Mesothelial cell of epicardium (in vitro differentiated cells): ENCODE results near the gene BRSK2. TPM values are rescaled to one million over a fixed set of nuclear protein-coding genes. Genes with fewer than 3 reads are reported as not detected.

Source experiments
- DNase-seq, 2 experiments: peaks; one replicate each; pipeline ENCODE4 v3.0.0; 2021; ENCODE audit warnings: low spot score in 2 of 2; ENCODE audit not compliant: unreplicated experiment in 2 of 2
- H3K27ac Mint-ChIP-seq: 2 replicates; pipeline ENCODE4 v1.8.0; 2021; ENCODE audit warnings: mixed read lengths
- H3K27me3 Mint-ChIP-seq: 2 replicates; pipeline ENCODE4 v1.8.0; 2021; ENCODE audit warnings: low read depth, mixed read lengths
- H3K36me3 Mint-ChIP-seq: 2 replicates; pipeline ENCODE4 v1.8.0; 2021; ENCODE audit warnings: mixed read lengths
- H3K4me1 Mint-ChIP-seq: 2 replicates; pipeline ENCODE4 v1.8.0; 2021; ENCODE audit warnings: mixed read lengths
- H3K4me3 Mint-ChIP-seq: 2 replicates; pipeline ENCODE4 v1.8.0; 2021; ENCODE audit warnings: mild to moderate bottlenecking, moderate library complexity, mixed read lengths
- H3K9me3 Mint-ChIP-seq: 2 replicates; pipeline ENCODE4 v1.8.0; 2021; ENCODE audit warnings: mixed read lengths
- CTCF ChIP-seq: fragments of 200-600 bp; sonication (generic); IDR thresholded peaks from one replicate; pipeline ENCODE4 v1.5.0; 2021; ENCODE audit warnings: antibody characterized with exemption; ENCODE audit not compliant: unreplicated experiment
- total RNA-seq: library from RNA; stranded (reverse); gene quantifications from 3 replicates; pipeline ENCODE4 v1.2.1, GENCODE V29; 2021

The BRSK2 gene
- total RNA-seq, 1 donor from 2014 or later: 4.9 TPM

- no peak overlapping the region for H3K4me3 Mint-ChIP-seq
- peaks cover 16% of the 10 kb centered on the region for H3K36me3 Mint-ChIP-seq
- H3K27me3 Mint-ChIP-seq: no peaks in the 10 kb centered on the region
- no peak overlapping the region for H3K27ac Mint-ChIP-seq
- TF ChIP-seq CTCF: no peak
- H3K4me1 Mint-ChIP-seq: no peaks in the 10 kb centered on the region
- H3K9me3 Mint-ChIP-seq: no peaks in the 10 kb centered on the region
- DNase-seq: no peak
These were observed 80.4 kb downstream of the BRSK2 start for GRCh38 chr11:1469911-1470680.

GRCh38 chr11:1470681-1471611, 81.2 kb downstream of the BRSK2 start:
- no peak for TF ChIP-seq CTCF
- no peak overlapping the region for H3K4me3 Mint-ChIP-seq
- no peak for DNase-seq
- no peaks in the 10 kb centered on the region for H3K9me3 Mint-ChIP-seq
- H3K27ac Mint-ChIP-seq: no peak overlapping the region
- H3K4me1 Mint-ChIP-seq: no peaks in the 10 kb centered on the region
- H3K36me3 Mint-ChIP-seq: peaks cover 15% of the 10 kb centered on the region
- no peaks in the 10 kb centered on the region for H3K27me3 Mint-ChIP-seq

GRCh38 chr11:1471736-1472135, 82.0 kb downstream of the BRSK2 start:
- Mint-ChIP-seq H3K9me3 (no peaks in the 10 kb centered on the region), H3K36me3 (peaks cover 15% of the 10 kb centered on the region), H3K4me3 (no peak overlapping the region), H3K4me1 (no peaks in the 10 kb centered on the region), H3K27me3 (no peaks in the 10 kb centered on the region), H3K27ac (no peak overlapping the region)
- TF ChIP-seq CTCF: no peak
- no peak for DNase-seq

GRCh38 chr11:1472180-1473005, 82.7 kb downstream of the BRSK2 start:
- H3K36me3 Mint-ChIP-seq: peaks cover 14% of the 10 kb centered on the region
- H3K4me3 Mint-ChIP-seq: no peak overlapping the region
- no peak for DNase-seq
- no peaks in the 10 kb centered on the region for H3K4me1 Mint-ChIP-seq
- no peak overlapping the region for H3K27ac Mint-ChIP-seq
- no peak for TF ChIP-seq CTCF
- no peaks in the 10 kb centered on the region for H3K9me3 Mint-ChIP-seq
- no peaks in the 10 kb centered on the region for H3K27me3 Mint-ChIP-seq

GRCh38 chr11:1473011-1473628, 83.4 kb downstream of the BRSK2 start:
- no peaks in the 10 kb centered on the region for H3K9me3 Mint-ChIP-seq
- no peak for DNase-seq
- H3K4me3 Mint-ChIP-seq: no peak overlapping the region
- H3K27ac Mint-ChIP-seq: no peak overlapping the region
- no peaks in the 10 kb centered on the region for H3K27me3 Mint-ChIP-seq
- no peaks in the 10 kb centered on the region for H3K4me1 Mint-ChIP-seq
- TF ChIP-seq CTCF: no peak
- peaks cover 19% of the 10 kb centered on the region for H3K36me3 Mint-ChIP-seq
